ENCODE measurements around the gene GLRX5.
A peak's percentile ranks its signal among the peaks of the same experiment; 100 is the strongest.
"Not testable (repeated sequence)": the region's sequence is repeated elsewhere in the genome, so short reads cannot be mapped to it uniquely, and the experiment has no call there.

The GLRX5 gene

DNA sequence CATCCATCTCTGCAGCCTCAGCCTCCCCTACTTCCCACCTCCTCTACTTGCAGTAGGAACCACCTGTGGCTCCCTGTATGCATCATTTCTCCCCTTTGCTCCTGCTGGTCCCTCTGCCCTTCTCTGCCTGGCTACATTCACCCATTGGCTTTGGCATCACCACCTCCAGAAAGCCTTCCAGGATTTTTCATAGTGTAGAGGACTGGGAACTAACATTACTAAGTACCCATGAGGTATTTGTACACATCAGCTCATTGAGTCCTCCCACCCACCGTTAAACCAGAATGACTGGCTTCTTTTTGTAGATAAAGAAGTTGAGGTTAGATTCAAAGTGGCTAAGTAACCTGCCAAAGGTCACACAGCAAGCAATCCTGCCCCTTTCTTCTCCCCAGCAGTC lies 35.5 kb upstream of the GLRX5 start:
- no peak for DNase-seq

DNA sequence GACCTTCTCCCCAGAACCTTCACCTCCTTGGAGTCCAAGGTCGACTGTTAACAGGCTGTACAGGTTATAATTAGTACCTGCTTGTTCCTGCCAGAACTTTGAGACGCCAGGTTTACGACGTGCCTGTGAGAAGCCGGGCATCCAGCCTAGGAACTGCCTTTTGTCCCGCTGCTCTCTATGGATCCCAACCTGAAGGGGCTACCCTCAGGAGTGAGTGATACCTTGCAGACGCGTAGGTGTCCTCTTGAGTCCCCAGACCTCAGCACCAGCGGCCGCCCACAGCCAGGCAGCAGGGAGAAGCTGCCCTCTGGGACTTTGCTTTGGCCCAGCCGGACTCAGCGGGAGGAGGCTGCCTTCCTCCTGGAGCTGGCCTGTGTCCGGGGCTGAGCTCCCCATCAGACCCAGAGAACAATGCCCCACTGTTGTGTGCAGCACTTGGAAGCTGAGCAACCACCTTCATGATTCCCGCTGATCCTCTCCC lies 34.6 kb upstream of the GLRX5 start:
- DNase-seq: no peak

DNA sequence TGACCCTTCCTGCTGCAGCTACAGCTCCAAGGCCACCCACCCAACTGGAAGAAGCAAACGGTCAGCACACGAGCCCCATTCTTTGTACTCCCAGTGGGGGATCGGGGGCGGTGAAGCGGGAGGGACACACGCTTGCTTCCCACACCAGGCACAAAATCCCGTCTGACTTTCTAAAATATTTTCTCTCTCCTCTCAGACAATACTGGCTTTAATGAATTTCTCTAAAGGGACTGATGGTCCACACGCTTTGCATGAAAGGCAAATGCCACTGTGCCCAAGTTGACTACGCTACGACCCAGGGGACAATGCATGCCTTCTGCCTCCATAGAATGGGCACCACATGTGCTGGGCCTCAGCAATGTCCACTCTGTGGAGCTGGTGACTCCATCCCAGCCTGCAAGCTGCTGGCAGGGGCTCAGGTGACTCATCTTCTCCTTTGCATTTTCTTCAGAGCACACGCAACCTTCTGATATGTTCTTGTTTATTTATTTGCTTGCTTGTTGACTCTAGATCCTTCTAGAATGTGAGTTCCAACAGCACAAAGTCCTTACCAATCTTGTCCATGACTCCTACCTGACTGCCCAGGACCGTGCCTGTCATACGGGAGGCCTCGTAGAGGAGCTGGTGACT lies 34.0 kb upstream of the GLRX5 start:
- no peak for DNase-seq

DNA sequence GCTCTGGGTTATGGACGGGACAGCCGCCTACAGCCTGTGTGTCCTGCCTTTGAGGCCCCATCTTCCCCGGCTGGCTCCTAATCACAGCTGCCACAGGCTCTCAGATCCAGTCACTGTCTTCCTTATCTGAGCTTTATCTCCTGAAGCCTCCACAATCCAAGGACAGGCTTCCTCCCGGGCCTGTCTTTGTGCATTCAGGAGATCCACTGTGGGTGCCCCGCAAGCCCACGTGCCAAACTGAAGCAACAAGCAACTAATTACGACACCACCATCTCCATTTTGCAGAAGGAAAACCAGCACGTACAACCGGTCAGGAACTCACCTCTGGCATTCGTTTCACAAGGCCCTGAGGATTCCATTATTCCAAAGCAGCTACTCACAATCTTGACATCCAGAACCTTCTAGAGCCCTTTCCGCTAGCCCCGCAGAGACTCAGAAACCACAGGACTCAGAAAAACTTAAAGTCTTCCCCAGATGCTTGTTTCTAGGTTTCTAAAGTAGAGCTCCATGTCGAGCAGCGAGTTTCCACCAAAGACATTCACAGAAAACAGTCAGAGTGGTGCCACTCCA lies 32.4 kb upstream of the GLRX5 start:
- DNase-seq: no peak

DNA sequence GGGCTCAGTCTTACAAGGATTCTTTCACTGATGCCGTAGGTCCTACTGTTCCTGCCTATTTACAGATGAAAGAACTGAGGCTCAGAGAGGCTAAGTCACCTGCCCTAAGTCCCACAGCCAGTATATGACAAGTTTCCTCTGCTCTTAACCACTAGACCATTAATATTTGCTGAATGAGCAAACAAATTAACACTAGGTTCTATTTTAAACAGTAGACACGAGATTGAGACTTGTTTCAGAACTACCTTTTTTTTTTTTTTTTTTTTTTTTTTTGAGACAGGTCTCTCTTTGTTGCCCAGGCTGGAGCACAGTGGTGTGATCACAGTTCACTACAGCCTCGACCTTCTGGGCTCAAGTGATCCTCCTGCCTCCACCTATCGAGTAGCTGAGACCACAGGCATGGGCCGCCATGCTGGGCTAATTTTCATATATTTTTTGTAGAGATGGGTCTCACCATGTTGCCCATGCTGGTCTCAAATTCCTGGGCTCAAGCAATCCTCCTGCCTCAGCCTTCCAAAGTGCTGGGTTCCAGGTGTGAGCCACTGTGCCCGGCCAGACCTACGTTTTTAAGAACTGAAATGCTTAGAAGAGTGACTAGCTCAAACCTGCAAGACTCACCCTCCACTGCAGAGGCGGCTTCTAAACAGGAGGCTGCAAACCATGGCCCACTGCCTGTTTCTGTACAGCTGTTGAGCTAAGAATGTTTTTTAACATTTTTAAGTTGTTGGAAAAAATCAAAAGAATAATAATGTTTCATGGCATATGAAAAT lies 31.3 kb upstream of the GLRX5 start:
- DNase-seq: no peak

DNA sequence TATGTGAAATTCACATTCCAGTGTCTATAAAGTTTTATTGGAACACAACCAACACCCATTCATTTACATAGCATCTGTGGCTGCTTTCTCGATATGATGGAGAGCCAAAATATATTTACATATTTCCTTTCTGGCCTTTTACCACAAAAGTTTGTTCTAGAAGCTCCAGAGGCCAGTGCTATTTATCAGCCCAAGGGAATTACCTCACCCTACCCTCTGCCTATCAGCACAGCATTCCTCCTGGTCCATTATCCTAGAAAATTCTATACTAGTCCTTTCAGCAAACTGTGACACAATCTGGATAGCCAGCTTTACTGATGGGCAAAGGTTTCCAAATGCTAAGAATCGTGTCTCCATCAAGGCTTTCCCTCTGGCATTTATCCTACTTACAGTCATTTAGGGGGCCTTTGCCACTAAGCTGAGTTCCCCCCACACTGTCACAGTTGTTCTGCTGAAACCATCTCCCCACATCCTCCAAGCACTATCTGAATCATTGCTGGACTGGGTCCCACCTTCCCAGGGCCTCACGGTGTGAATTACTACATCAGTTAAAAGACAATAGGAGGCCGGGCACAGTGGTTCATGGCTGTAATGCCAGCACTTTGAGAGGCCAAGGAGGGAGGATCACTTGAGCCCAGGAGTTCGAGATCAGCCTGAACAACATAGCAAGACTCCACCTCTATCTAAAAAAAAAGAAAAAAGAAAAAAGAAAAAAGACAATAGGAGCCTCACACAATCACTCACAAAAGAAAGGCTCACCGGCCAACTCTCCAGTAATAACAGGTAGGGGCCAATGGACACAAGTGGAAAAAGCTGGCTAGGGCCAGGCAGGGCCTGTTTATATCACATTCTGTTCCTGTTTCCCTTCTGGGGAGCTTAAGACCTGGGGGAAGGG lies 30.5 kb upstream of the GLRX5 start:
- no peak for DNase-seq

- DNase-seq: no peak
These were observed 29.7 kb upstream of the GLRX5 start for GRCh38 chr14:95505030-95505589.

GRCh38 chr14:95507174-95507573 lies 27.7 kb upstream of the GLRX5 start:
- DNase-seq: no peak

DNA sequence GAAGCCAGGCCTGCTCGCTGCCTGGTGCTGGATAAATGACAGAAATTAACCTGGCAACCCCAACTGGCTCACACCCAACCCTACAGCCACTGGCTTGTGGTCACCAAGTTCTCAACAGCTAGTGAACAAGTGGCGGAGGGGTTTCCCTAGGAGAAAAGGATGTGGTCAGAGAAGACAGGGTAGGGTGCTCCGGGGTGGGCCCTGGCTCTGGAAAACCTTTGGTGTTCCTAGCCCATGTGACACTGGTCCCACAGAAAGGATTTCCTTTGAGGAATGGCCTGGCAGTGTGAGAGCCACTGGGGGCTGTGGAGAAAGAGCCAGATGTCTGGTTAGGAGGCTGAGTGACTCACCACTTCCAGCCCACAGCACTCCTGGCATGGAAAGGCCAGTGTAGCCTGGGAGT lies 27.1 kb upstream of the GLRX5 start:
- no peak for DNase-seq

GRCh38 chr14:95508377-95508776 lies 26.5 kb upstream of the GLRX5 start:
- DNase-seq: no peak

GRCh38 chr14:95509495-95509894 lies 25.4 kb upstream of the GLRX5 start:
- DNase-seq: no peak

- not testable (repeated sequence) for DNase-seq
These were observed 24.5 kb upstream of the GLRX5 start for GRCh38 chr14:95510344-95510743.

GRCh38 chr14:95510804-95511203 lies 24.0 kb upstream of the GLRX5 start:
- DNase-seq: no peak

DNA sequence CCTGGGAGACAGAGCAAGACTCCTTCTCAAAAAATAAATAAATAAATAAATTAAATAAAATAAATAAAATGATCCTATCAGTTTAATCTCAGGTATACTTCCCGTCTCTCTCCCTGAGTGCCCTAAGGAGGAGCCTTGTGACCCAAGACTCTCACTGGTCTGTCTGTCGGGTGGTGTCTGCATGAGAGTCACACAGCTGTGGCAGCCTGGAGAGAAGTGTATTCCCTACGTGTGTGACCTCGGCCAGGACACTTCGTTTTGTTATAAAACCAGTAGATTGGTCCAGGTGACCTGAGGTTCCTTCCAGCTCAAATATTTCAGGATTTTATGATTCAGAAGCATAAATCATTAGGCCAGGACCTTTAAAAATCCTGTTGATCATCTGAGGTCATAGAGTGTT lies 23.2 kb upstream of the GLRX5 start:
- DNase-seq: no peak

DNA sequence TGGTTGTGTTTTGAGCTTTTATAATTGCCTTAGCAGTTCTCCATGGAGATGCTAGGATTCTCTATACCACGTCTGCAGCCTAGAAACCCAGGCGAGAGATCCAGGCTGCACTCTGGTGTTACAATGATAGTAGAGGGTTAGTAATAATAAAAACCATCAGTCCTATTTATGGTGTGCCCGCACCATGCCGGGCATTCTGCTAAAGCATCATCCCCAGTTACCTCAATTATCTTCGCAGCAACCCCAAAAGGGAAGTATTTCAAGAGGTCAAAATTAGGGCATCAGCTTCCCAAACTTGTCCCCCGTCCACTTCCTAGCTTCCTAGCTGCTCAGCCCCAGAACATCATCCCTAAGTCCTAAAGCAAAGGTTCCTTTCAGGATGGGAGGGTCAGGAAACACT lies 21.6 kb upstream of the GLRX5 start:
- no peak for DNase-seq

DNA sequence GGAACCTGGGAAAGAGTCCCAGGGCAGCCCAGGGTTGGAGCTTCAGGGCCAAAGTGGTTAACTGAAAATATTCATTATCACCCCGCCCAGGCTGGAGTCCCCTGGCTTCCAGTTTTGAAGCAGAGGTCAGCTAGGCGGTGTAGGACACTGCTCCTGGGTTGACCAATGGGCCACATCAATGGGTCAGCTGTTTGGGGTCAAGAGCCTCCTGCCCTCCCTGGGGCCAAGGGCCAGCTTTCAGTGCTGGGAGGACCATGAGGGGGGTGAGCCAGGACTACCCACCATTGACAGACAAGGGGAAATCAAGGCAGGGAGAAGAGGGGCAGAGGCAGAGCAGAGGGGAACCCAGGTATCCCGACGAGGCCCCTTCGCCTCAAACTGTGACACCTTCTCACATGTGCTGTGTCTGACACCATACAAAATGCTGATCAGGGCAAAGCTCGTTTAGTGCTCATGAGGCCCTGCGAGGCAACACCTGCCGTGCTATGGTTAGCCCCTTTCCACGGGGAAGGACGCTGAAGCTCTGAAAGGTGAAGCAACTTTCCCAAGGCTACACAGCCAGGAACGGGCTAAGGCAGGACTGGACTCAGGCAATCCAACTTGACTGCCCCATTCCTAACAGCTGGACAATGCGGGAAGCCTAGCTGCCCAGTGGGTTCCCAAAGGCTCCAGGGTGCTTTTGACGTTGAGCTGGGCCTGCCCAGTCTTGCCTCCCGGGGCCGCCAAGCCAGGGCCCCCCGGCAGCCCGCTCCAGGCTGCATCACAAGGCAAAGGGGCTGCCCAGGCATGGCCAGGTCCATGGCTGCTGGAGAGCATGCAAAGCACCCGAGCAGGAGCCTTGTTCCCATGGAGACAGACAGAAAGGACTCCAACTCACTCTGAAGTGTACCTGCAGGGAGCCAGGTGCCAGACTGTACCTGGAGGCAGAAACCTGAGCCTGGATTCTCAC lies 20.4 kb upstream of the GLRX5 start:
- DNase-seq: no peak

GRCh38 chr14:95515080-95515489 lies 19.8 kb upstream of the GLRX5 start:
- DNase-seq: no peak

DNA sequence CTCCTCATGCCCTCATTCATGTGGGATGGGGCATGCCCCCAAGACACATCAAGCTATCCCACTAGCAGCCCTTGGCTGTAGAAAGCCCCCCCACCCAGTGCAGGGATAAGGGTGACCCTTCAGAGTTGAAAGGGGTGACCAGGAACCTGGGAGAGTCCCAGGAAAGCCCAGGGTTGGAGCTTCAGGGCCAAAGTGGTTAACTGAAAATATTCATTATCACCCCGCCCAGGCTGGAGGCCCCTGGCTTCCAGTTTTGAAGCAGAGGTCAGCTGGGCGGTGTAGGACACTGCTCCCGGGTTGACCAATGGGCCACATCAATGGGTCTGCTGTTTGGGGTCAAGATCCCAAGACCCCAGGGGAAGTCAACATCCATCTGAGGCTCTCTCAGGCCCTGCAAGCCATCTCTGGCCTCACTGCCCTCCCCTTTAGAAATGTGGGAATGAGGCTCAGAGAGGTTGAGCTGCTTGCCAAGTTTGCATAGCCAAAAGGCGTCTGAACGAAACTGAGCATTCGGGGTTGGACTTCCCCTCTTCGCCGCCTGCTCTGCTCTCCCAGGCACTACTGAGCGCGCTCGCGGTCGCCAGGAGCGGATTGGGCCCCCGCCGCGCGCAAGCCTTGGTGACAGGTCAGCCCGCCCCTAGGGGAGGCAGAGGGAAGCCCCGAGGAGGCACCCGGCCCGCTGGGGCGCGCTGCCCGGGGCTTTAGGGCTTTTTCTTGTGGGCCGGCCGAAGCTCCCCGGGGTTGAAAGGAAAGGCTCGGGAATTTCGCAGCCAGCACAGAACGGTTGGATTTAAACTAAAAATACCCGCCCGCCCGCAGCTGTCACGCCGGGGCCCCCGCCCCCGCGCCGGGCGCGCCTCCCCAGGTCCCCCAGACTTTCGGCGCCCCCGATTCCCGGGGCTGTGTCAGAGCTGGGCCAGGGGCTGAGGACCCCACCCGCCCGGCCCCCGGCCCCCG lies 19.0 kb upstream of the GLRX5 start:
- peak; percentile 82 for DNase-seq

DNA sequence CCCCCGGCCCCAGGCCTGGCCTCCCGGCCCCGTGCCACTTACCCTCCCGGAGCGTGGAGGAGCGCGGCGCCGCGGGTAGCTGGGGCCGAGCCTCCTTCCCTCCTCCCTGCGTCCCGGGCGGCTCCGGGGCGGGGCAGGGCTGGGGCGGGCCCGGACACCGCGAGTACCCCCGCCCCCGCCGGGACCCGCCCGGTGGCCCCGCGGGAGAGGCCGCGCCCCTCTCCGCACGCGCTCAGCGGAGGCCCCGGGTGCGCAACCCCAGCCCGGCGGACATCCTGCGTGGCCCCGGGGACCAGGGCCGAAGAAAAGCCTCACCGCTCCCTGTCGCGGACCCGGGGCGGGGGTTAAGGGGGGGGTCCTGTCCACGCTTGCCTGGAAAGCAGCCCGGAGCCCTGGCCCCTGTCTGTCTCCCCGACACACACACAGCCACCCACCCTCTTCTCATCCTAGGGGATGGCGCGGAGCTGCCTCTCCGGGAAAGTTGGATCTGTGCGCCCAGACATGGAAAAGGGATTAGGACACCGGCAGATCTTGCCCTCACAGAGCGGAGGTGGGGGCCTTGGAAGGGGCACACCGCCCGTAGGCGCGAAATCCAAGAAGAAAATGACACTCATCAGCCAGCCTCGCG lies 18.2 kb upstream of the GLRX5 start, which contains the start of gene SYNE3:
Gene SYNE3 (minus strand): TSS at position 97 of the 628 bp plus-strand sequence. CDS start 40,829 bp downstream, outside the sequence.
- DNase-seq: peak; percentile 45
